A549 treated with AZD9567 at 1 μM for 4 hours (cell line): ENCODE measurements around the gene DNAI2. TPM values are rescaled to one million over a fixed set of nuclear protein-coding genes. Genes with fewer than 3 reads are reported as not detected.

Source experiments
- total RNA-seq: library from RNA; stranded (reverse); fragments of 200-300 nt; extraction: Qiagen RNA extraction; gene quantifications from 5 replicates; pipeline ENCODE4 v1.2.3, GENCODE V29; 2022; ENCODE audit not compliant: insufficient read depth

DNAI2 gene
- total RNA-seq = 0.05 TPM in 1 of 5 replicates, not detected in the others

GRCh38 chr17:74274060-74274708 is at the start of gene DNAI2:
Gene DNAI2 (plus strand): TSS chr17:74274234. CDS start chr17:74281818, 7,584 bp downstream.

DNA sequence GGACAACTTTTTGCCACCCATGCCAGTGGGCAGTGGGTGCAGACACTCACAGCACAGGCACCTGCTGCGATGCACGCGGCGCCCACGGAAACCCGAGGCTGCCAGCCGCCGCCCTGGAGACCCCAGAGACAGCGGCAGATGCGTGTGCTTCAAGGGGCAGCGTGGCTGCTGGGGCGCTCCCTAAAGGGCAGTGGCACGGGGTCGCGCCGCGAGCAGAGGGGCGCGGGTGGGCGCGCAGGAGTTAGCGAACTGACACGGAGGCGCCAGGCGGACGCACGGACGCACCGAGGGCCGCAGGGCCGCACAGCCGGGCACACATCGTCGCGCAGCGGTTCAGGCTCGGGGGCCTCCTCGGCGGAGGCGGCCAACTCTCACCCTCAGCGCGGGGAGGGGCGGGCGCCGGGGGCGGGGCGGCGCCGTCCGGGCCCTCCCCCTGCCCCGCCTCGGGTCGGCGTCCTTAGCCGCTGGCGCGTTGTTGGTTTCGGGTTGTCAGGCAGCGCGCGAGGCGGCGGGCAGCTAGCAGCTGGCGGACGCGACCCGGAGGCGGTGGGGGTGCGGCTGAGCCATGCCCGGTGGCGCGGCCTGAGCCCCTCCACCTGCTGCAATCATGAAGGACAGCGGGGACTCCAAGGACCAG is 51.8 kb downstream of the DNAI2 start, which contains the start of gene KIF19:
KIF19 (plus strand) TSS at position 484 of the 637 bp plus-strand sequence; CDS start at position 608, 124 bp downstream.

GRCh38 chr17:74361230-74362068 is 87.4 kb downstream of the DNAI2 start, which contains the start of gene BTBD17:
Gene BTBD17 (minus strand): TSS chr17:74361868. CDS start chr17:74361819, 49 bp downstream.

Other genes with a start within 250 kb of the DNAI2 start
- gene RPL38, start 70.6 kb upstream of the DNAI2 start, total RNA-seq = 2,702 to 4,782 TPM (median 2,898 TPM) in 5 replicates
- gene TTYH2, start 60.7 kb upstream of the DNAI2 start, total RNA-seq = 0.78 to 2.3 TPM (median 1.9 TPM) in 5 replicates
- gene KIF19, start 52.0 kb downstream of the DNAI2 start, total RNA-seq = 0.02 to 0.04 TPM in 2 of 5 replicates, not detected in the others
- gene BTBD17, start 87.6 kb downstream of the DNAI2 start, total RNA-seq = 0.08 TPM in 1 of 5 replicates, not detected in the others
- gene GPR142, start 93.3 kb downstream of the DNAI2 start, total RNA-seq = not detected in 5 replicates
- gene GPRC5C, start 157.9 kb downstream of the DNAI2 start, total RNA-seq = 30.9 to 57.7 TPM (median 51.7 TPM) in 5 replicates
- gene CD300A, start 192.4 kb downstream of the DNAI2 start, total RNA-seq = 0.09 to 0.15 TPM in 2 of 5 replicates, not detected in the others